ENCODE results near the gene TMEM217. TPM values are rescaled to one million over a fixed set of nuclear protein-coding genes. Genes with fewer than 3 reads are reported as not detected.

TMEM217 gene
- total and polyA plus RNA-seq, 2 of the 8 experiments (the other 6 are each of a cell fraction or from before 2014, with no cell fraction given): 0.60 to 1.1 TPM

DNA sequence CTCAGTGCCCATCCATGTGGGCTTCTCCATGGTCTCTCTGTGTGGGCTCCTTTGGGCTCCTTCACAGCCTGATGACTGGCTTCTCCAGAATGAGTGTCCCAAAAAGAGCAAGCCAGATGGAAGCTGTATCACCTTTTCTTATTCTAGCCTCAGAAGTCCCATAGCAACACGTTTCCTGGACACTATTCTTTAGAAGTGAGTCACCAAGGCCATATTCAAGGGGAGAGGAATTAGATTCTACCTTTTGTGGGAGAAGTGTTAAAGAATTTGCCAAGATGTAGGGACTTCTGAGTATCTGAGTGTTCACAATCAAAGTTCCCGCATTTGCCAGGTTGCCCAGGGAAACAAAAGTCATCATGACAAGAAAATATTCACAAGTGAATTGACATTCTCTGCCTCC lies 21.0 kb downstream of the TMEM217 start:
- 86% methylated on average over 2 of the region's 2 CpGs; no CpG with 5 or more reads in 1 of the 2 experiments for WGBS, 2 experiments (ENCODE audit: extremely low coverage in 1 of 2, insufficient coverage in 1 of 2, insufficient read length in 1 of 2, insufficient replicate concordance in 2 of 2, low coverage in 1 of 2, low lambda C conversion rate in 2 of 2, missing lambda C conversion rate in 1 of 2)
- ChIA-PET CTCF (ENCODE audit: partially characterized antibody) (no interaction called here), POLR2A (ENCODE audit: partially characterized antibody) (no interaction called here)
- no peaks in the 10 kb centered on the region for H3K4me1 ChIP-seq (replicated peaks in 1 of 4; ENCODE audit: control insufficient read depth in 3 of 4, insufficient read depth in 4 of 4, low read length in 3 of 4)
- no peak overlapping the region for H4K91ac ChIP-seq (replicated peaks; ENCODE audit: insufficient read length, low read length)
- FAIRE-seq (no peak), DNase-seq (ENCODE audit: low read depth in 1 of 2, low spot score in 2 of 2) (no peak)
- H2AFZ ChIP-seq (ENCODE audit: low read length): 0 out of 2 replicates have a peak overlapping the region, but pooled peaks have one; percentile 1
- H3K18ac ChIP-seq (ENCODE audit: extremely low read depth, low read length): no peak overlapping the region
- no peak overlapping the region for H4K8ac ChIP-seq (ENCODE audit: extremely low read depth, insufficient read depth, low read length)
- H3K23me2 ChIP-seq (ENCODE audit: low read depth, low read length): no peaks in the 10 kb centered on the region; the same call in 1 of the 2 replicates
- H2AK5ac ChIP-seq (ENCODE audit: low read depth, low read length): no peak overlapping the region
- H3K4ac ChIP-seq (replicated peaks; ENCODE audit: insufficient read length, low read depth, low read length): no peak overlapping the region
- no peaks in the 10 kb centered on the region for H3K9me3 ChIP-seq (ENCODE audit: insufficient read depth in 2 of 2, low read depth in 1 of 2, low read length in 1 of 2)
- no peak overlapping the region for H3K4me2 ChIP-seq (ENCODE audit: insufficient read depth in 1 of 2, low read depth in 2 of 2, low read length in 2 of 2)
- no peaks in the 10 kb centered on the region for H3K79me2 ChIP-seq (ENCODE audit: control insufficient read depth in 1 of 2, insufficient read depth in 2 of 2, low read length in 2 of 2)
- H3K9ac ChIP-seq (replicated peaks in 1 of 4; ENCODE audit: extremely low read depth in 1 of 4, low read depth in 3 of 4, low read length in 3 of 4): no peak overlapping the region
- no peak overlapping the region for H3K4me3 ChIP-seq (ENCODE audit: extremely low read depth in 1 of 4, insufficient read depth in 2 of 4, low read depth in 3 of 4, low read length in 4 of 4)
- no peak overlapping the region for H2BK5ac ChIP-seq (ENCODE audit: low read depth, low read length)
- no peaks in the 10 kb centered on the region for H3K79me1 ChIP-seq (ENCODE audit: low read depth, low read length)
- H3K27me3 ChIP-seq (replicated peaks in 1 of 4; ENCODE audit: control insufficient read depth in 3 of 4, extremely low read depth in 1 of 4, insufficient read depth in 3 of 4, low read length in 3 of 4): peaks cover 0 to 1% (median 0%) of the 10 kb centered on the region in 4 experiments; a peak in 1 of 7 replicates
- no peak overlapping the region for H2BK12ac ChIP-seq (ENCODE audit: low read depth, low read length)
- H3K27ac ChIP-seq (ENCODE audit: low read depth, low read length): no peak overlapping the region
- no peak overlapping the region for H3K23ac ChIP-seq (ENCODE audit: insufficient read length)
- no peak overlapping the region for H2BK15ac ChIP-seq (ENCODE audit: low read length)
- no peak overlapping the region for H4K5ac ChIP-seq (ENCODE audit: insufficient read length, low read depth, low read length)
- H4K20me1 ChIP-seq (replicated peaks in 1 of 2; ENCODE audit: control insufficient read depth in 1 of 2, insufficient read depth in 2 of 2, low read length in 2 of 2): no peaks in the 10 kb centered on the region
- TF ChIP-seq PHF8 (conservative IDR thresholded peaks at IDR 0.05; ENCODE audit: low read depth, low read length): no peak
- TF ChIP-seq TCF12 (IDR thresholded peaks at IDR 0.05; ENCODE audit: low read depth, low read length): no peak
- no peak for TF ChIP-seq FOSL1 (IDR thresholded peaks at IDR 0.05; ENCODE audit: insufficient read depth, low read depth, low read length)
- no peak for TF ChIP-seq SIX5 (IDR thresholded peaks at IDR 0.05; ENCODE audit: low read depth, low read length)
- TF ChIP-seq, protein P1, sequence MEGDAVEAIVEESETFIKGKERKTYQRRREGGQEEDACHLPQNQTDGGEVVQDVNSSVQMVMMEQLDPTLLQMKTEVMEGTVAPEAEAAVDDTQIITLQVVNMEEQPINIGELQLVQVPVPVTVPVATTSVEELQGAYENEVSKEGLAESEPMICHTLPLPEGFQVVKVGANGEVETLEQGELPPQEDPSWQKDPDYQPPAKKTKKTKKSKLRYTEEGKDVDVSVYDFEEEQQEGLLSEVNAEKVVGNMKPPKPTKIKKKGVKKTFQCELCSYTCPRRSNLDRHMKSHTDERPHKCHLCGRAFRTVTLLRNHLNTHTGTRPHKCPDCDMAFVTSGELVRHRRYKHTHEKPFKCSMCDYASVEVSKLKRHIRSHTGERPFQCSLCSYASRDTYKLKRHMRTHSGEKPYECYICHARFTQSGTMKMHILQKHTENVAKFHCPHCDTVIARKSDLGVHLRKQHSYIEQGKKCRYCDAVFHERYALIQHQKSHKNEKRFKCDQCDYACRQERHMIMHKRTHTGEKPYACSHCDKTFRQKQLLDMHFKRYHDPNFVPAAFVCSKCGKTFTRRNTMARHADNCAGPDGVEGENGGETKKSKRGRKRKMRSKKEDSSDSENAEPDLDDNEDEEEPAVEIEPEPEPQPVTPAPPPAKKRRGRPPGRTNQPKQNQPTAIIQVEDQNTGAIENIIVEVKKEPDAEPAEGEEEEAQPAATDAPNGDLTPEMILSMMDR (IDR thresholded peaks at IDR 0.05; ENCODE audit: control extremely low read depth in 1 of 3, insufficient read depth in 1 of 3, low read depth in 1 of 3, low read length in 3 of 3): no peak
- no peak for TF ChIP-seq CHD1 (IDR thresholded peaks at IDR 0.05; ENCODE audit: low read depth, low read length)
- no peak for TF ChIP-seq RNF2 (IDR thresholded peaks at IDR 0.05; ENCODE audit: borderline replicate concordance, low read depth, low read length, missing control alignments, poor library complexity, severe bottlenecking)
- no peak for TF ChIP-seq SRF (IDR thresholded peaks at IDR 0.05; ENCODE audit: low read depth, low read length)
- no peak for TF ChIP-seq KDM1A (IDR thresholded peaks at IDR 0.05; ENCODE audit: borderline replicate concordance, low read length)
- TF ChIP-seq, protein P2, sequence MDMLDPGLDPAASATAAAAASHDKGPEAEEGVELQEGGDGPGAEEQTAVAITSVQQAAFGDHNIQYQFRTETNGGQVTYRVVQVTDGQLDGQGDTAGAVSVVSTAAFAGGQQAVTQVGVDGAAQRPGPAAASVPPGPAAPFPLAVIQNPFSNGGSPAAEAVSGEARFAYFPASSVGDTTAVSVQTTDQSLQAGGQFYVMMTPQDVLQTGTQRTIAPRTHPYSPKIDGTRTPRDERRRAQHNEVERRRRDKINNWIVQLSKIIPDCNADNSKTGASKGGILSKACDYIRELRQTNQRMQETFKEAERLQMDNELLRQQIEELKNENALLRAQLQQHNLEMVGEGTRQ (IDR thresholded peaks at IDR 0.05; ENCODE audit: low read length): no peak
- no peak overlapping the region for H3K14ac ChIP-seq (ENCODE audit: insufficient read length)
- no peak overlapping the region for H2BK20ac ChIP-seq (ENCODE audit: low read length)
- H2BK120ac ChIP-seq (replicated peaks; ENCODE audit: low read depth, low read length): no peak overlapping the region
- no peak overlapping the region for H3K56ac ChIP-seq (replicated peaks; ENCODE audit: insufficient read length, low read depth, low read length)
- no peaks in the 10 kb centered on the region for H3K36me3 ChIP-seq (ENCODE audit: control insufficient read depth in 2 of 4, insufficient read depth in 4 of 4, low read length in 3 of 4)
